H1 (cell line): Measurements from ENCODE around the gene MKI67. TPM values are rescaled to one million over a fixed set of nuclear protein-coding genes. Genes with fewer than 3 reads are reported as not detected.

Experiments
- ATF2 ChIP-seq: IDR thresholded peaks from 2 replicates; pipeline ENCODE4 v1.6.1; 2012; ENCODE audit warnings: low read length, inconsistent platforms
- CEBPB ChIP-seq: IDR thresholded peaks from 2 replicates; pipeline ENCODE4 v1.6.1; 2012; ENCODE audit warnings: low read depth, low read length
- CHD7 ChIP-seq: fragments of 300-600 bp; sonication (generic); IDR thresholded peaks from 2 replicates; pipeline ENCODE4 v1.7.1; 2012; ENCODE audit warnings: low read length, moderate library complexity, mild to moderate bottlenecking, inconsistent platforms; ENCODE audit not compliant: insufficient replicate concordance
- KDM4A ChIP-seq: IDR thresholded peaks from one replicate; pipeline ENCODE4 v1.7.1; 2012; ENCODE audit warnings: low read depth, mild to moderate bottlenecking, moderate library complexity, low read length, inconsistent platforms; ENCODE audit not compliant: severe bottlenecking
- RAD21 ChIP-seq, 2 experiments: IDR thresholded peaks in 1 of 2; conservative IDR thresholded peaks in 1 of 2; 2 replicates each; pipeline ENCODE4 v1.6.1; 2011; ENCODE audit warnings: low read depth in 2 of 2, low read length in 2 of 2, improper control_type of control experiment in 1 of 2, inconsistent platforms in 1 of 2, mild to moderate bottlenecking in 1 of 2, moderate library complexity in 1 of 2
- SAP30 ChIP-seq: fragments of 300-600 bp; sonication (generic); IDR thresholded peaks from 2 replicates; pipeline ENCODE4 v1.7.1; 2012; ENCODE audit warnings: low read length, moderate library complexity, mild to moderate bottlenecking, inconsistent platforms; ENCODE audit not compliant: insufficient read depth, insufficient replicate concordance
- SRF ChIP-seq: IDR thresholded peaks from 2 replicates; pipeline ENCODE4 v1.6.1; 2011; ENCODE audit warnings: mild to moderate bottlenecking, low read depth, low read length, moderate library complexity
- TBP ChIP-seq: IDR thresholded peaks from 2 replicates; pipeline ENCODE4 v1.6.1; 2011; ENCODE audit warnings: low read depth, low read length, improper control_type of control experiment
- polyA plus RNA-seq, 7 experiments: library from polyadenylated mRNA; depleted of rRNA in 3 of 7; stranded (reverse) in 5 of 7; unstranded in 2 of 7; fragments of >200 nt in 5 of 7; fragments of 200-250 nt in 2 of 7; gene quantifications; 1 replicate in 5 of 7; 2 replicates in 1 of 7; 4 replicates in 1 of 7; pipeline versions ENCODE4 v1.2.1 to v1.2.3, GENCODE V29; 2011 to 2013; ENCODE audit warnings: missing spikeins in 2 of 7, mixed read lengths in 2 of 7
- total RNA-seq: library from RNA; stranded (reverse); fragmentation: NEBNext Ultra II Directional; extraction: Animal tissue kit (Norgen Biotek cat#: 25700); gene quantifications from 2 replicates; pipeline ENCODE4 v1.2.1, GENCODE V29; 2021

The MKI67 gene
- total and polyA plus RNA-seq, 2 of the 8 experiments (the other 6 are each of a cell fraction or from before 2014, with no cell fraction given), result 15.8 to 85.1 TPM

- TF ChIP-seq CHD7 (no peak), RAD21 (IDR thresholded peaks at IDR 0.05 in 1 of 2, conservative IDR thresholded peaks at IDR 0.05 in 1 of 2; ENCODE audit: low read depth in 2 of 2, low read length in 2 of 2) (no peak), SRF (no peak), TBP (no peak), SAP30 (no peak), KDM4A (no peak), CEBPB (no peak), ATF2 (no peak)
These were observed 62.5 kb downstream of the MKI67 start (continued) for GRCh38 chr10:128063736-128064107.
